ENCODE measurements around the gene MUC6.

DNA sequence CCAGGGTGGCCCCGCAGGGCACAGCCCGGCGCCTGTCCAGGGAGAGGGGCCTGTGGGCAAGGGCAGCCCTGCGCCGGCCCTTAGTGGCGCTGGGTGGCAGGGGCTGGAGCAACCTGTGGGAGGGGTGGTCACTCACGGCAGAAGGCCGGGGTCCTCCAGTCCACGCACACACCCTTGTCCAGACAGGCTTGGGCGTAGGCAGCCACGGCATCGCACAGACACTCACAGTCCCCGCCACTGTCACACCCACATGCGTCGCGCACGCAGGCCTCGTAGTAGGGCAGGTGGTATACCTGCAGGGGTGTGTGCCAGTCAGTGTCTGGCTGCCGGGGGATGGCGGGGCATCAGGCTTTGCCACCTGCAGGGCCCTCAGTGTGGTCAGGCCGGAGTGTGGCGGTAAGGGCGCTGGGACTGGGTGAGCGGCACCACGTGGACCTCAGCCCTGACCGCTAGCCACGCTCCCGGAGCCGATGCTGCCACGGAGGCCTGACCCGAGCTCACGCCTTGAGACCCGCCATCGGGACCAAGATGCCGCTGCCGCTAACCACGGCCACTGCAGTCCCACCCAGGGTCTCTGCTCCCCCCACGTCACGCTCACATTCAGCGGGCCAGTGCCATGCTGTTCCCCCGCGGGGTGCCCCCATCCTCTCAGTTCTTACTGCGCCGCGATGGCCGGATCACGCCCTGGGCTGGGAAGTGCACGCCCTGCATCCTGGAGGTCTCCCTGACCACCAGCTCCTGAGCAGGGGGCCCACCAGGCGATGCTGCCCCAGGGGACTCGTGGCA is 12.5 kb downstream of the MUC6 start:
- TF ChIP-seq CTCF (IDR thresholded peaks at IDR 0.05 in 4 of 5, conservative IDR thresholded peaks at IDR 0.05 in 1 of 5) (no peak), POLR2A (IDR thresholded peaks at IDR 0.05) (no peak)
